NCI-H446 treated with DMSO at 0.1 percent for 48 hours (cell line): ENCODE measurements around the gene CTBP2.

Experiments
- DNase-seq: peaks from one replicate; lab custom pipeline; 2025; lab: John Stamatoyannopoulos, UW

The CTBP2 gene

DNA sequence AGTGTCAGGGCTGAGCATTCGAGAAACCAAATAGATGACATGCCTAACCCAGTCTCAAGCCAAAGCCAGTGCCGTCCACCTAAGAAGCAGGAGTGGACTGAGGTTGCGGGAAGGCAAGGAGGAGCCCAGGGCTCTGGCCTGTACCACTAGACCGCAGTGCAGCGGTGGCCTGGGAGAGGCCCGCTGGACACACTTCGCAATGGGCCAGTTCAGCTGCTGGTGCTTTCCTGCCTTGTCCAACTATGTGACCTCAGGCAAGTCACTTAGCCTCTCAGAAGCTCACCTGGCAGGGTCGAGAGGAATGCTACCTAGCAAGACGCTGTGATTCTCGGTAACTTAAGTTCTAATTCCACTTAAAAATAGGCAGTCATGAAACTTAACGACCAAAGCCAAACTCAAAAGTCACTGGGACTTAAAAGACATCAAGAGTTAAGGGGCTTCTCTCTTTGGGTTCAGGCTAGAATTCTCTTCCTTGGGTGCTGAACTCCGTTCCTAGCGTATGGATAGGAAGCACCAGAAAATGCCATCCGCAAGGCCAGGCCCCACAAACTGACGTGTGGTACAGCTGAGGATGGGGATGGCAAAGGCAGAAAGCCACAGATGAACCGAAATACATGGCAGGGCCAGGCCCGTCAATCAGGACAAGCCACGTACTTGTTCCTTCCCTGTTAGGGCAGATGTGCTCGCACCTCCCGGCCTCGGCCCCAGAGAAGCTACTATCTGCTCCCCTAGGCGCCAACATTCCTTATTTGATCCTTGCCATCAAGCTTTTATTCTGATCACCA is 34.2 kb downstream of the CTBP2 start:
- no peak for DNase-seq

DNA sequence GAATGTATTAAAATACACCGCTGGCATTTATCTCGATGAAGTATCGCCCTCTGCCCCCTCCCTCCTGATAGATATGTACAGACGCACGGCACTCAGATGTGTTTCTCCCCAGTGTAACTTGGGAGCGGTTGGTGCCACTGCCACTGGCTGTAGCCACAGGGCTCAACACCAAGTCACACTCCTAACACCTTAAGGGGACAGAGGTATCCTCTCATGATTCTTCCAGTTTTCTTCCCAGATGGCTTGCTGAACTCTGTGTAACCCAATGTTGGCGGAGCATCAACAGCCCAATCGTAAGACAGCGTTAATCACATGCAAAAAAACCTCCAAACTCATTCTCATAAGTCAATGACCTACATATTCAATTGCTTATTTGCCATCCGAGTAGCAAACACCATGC is 35.5 kb downstream of the CTBP2 start:
- no peak for DNase-seq

- DNase-seq, result no peak
Measured at GRCh38 chr10:125124115-125124487, 36.3 kb downstream of the CTBP2 start.

- DNase-seq, result no peak
Measured at GRCh38 chr10:125123476-125124114, 36.8 kb downstream of the CTBP2 start.

GRCh38 chr10:125122566-125122965 is 37.8 kb downstream of the CTBP2 start:
- no peak for DNase-seq

DNA sequence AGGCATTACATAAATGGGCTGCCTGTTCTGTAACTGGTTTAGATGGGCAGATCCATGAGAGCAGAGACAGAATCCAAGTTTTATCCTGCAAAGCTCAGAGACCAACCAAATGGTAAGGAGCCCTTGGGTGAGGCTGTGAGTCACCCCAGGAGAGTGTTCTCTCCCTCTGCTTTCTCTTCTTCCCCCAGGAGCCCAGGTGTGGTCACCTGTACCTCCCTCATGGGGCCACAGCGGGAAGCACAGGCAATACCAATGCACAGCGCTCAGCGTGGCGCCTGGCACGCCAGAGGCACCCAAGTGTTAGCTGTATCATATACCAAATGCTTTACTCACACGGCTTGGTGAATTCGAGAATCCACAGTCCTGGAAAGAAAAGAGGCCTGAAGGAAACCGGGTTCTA is 39.4 kb downstream of the CTBP2 start:
- DNase-seq, result no peak

DNA sequence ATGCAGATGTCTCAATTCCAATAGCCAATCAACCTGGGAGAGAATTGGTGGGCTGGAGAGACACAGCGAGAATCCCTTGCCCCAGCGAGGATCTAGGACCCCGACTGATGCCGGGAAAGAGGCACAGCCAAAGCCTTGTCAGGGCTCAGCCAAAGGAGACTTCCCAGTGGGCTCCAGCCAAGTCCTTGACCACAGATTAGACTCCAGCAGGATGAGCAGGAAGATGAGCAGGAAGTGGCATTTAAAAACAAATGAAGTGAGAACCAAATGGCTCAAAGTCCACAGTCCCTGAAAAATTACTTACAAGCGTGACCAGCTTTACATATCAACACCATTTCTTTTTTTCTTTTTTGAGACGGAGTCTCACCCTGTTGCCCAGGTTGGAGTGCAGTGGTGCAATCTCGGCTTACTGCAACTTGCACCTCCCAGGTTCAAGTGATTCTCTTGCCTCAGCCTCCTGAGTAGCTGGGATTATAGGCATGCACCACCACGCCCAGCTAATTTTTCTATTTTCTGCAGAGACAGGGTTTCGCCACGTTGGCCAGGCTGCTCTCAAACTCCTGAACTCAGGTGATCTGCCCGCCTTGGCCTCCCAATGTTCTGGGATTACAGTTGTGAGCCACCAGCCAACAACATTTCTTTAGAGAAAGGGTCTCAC is 40.2 kb downstream of the CTBP2 start:
- no peak for DNase-seq

- DNase-seq, result no peak
Measured at GRCh38 chr10:125118701-125119100, 41.7 kb downstream of the CTBP2 start.

DNA sequence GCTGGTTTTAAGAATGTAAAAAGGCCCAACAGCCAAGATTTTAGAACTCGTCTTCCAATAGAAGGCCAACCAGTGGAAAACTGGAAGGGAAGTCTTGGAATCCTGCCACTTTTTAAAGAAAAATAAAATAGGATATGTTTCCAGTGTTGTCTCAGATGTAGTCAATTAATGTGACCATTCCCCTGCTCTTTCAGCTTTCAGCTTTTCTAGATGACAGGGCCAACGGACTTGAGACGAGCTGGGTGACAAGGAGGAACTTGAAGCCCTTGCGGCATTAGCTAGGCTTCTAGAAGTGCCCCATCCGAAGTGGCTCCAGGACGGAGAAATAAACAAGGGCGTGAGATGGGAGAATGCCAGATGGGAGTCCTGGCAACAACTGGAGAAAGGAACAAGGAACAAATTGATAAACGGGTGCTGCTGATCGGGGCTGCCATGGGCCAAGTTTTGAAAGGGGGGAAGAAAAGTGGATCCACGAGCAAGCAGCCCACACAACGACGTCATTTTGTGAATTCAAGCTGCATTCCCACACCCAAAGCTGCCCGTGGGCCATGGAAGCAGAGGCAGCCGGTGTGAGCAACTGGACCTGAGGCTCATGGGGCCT is 42.3 kb downstream of the CTBP2 start:
- DNase-seq, result no peak

DNA sequence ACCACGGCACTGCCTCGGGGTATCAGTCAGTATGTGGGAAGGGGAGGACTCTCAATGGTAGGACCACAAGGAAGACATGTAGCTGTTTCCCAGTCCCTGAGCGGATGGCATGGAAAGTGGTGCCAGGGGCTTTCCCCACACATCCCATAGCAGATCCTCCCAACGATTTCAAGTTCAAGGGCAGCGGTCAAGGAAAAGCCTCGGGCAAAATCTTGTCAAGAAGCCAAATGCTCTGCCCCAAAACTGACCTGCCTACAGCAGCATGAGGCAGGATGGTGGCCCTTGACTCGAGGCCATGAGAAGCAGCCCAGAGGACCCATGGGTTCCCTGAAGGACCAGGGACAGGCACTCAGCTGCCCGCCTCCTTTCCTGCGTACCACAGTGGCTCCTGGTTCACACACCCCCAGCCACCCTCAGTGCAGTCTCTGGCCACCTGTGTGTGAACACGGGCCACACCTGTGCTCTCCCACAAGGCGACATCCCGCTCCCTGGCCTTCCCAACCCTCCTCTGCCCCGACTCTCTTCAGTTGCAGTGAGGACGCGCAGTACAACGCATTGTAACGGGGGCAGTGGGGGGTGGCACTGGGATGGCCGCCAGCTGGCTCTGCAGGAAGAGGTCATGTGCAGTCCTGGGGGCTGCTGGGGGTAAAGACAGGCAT is 43.6 kb downstream of the CTBP2 start:
- DNase-seq, result no peak

DNA sequence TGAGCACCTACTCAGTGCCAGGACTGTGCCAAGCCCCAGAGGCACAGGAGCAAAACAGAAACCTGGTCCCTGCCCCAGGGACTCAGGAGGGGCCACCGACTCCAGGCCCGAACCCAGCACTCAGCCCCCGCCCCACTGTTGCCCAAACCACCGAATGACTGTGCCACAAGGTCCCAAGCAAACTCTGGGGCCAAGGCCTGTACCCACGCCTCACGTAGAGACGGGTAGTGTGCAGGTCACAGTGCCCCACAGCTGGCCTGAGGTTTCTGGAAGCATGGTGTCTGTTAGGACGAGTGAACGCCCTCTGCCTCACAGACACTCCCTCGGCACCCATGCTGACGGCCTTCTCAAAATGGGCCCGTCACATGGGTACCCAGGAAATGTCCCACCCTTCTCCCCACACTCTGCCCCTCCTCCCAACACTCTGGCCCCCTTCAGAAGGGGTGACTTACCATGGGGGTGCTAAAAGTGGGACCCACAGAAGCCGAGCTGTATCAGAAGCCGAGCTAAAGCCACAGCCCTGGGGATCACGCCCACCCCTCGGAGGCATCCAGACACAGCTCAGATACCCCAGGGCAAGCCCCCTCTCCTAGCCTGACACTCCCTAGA is 44.2 kb downstream of the CTBP2 start:
- no peak for DNase-seq

DNA sequence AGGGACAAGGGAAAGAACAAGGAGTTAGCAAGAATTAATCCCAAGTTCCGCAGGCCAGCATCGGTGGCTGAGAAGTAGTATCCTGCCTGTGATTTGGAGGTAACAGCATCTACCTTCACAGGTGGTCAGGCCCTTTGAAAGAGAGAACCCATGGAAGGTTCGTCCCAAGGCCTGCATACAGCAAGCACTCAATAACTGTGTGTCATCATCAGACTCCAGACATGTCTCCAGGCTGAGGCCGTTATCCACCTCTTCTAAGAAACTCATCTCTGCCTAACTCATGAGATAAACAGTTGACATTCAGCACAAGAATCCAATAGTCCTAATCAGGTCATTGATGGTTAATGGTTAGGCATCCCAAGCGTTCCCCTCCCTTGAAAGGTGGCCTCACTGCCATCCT is 45.0 kb downstream of the CTBP2 start:
- DNase-seq, result no peak

GRCh38 chr10:125114761-125115391 is 45.5 kb downstream of the CTBP2 start:
- no peak for DNase-seq

- DNase-seq, result no peak
Measured at GRCh38 chr10:125113691-125114371, 46.5 kb downstream of the CTBP2 start.

DNA sequence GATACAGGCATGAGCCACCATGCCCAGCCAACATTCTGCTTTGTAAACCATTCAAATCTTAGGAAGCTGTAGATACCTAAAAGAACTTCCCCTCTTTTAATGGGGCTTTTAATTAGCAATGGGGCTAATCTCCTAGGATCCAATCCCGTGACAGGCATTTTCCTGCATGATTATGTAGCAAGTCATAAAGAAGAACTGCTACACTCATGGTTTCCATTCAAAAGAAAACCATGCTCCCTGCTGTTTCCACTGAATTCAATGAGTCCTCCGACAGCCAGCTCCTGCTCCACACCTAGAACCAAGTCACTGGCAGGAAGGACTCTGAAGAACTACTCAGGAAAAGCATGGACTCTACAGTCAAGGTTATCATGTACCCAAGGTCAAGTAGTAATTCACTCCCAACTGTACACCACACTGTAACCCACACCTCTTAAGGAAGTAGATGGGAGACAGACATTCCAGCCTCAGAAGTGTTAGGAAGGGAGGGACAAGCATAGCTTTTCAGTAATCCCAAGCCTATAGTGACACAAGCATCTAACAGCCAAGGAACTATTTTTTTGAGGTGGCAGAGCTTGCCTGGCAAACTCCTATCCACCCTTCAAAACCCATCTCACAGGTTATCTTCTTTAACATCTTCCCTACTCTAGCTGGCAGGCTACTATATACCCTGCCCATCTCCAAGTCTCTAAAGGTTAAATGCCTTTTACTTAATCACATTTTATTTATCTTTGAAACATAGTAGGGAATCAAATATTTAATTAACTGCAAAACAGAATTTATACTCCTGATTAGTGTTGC is 47.5 kb downstream of the CTBP2 start:
- DNase-seq, result no peak

- DNase-seq, result no peak
Measured at GRCh38 chr10:125111118-125111727, 49.1 kb downstream of the CTBP2 start.

- no peak for DNase-seq
Measured at GRCh38 chr10:125107965-125108580, 52.3 kb downstream of the CTBP2 start.

- DNase-seq, result no peak
Measured at GRCh38 chr10:125107166-125107949, 53.0 kb downstream of the CTBP2 start.
